GM12875 (cell line): ENCODE measurements around the gene AKAIN1.

ENCODE experiments used
- H3K4me3 ChIP-seq: one replicate; pipeline ENCODE4 v1.5.1; 2011; ENCODE audit warnings: low read depth, low read length, control low read depth
- CTCF ChIP-seq: IDR thresholded peaks from 2 replicates; pipeline ENCODE4 v1.5.1; 2011; ENCODE audit warnings: low read depth, mild to moderate bottlenecking, control low read depth, inconsistent platforms, low read length, moderate library complexity, borderline replicate concordance; ENCODE audit not compliant: insufficient read depth

AKAIN1 gene

GRCh38 chr18:5180254-5180653 lies 16.8 kb downstream of the AKAIN1 start:
- no peak for TF ChIP-seq CTCF
- no peak overlapping the region for H3K4me3 ChIP-seq

GRCh38 chr18:5178519-5178918 lies 18.5 kb downstream of the AKAIN1 start:
- no peak for TF ChIP-seq CTCF
- no peak overlapping the region for H3K4me3 ChIP-seq

GRCh38 chr18:5175378-5175777 lies 21.7 kb downstream of the AKAIN1 start:
- TF ChIP-seq CTCF = no peak
- H3K4me3 ChIP-seq = no peak overlapping the region

- TF ChIP-seq CTCF = no peak
- H3K4me3 ChIP-seq = no peak overlapping the region
Measured at GRCh38 chr18:5173646-5174045, 23.4 kb downstream of the AKAIN1 start.

DNA sequence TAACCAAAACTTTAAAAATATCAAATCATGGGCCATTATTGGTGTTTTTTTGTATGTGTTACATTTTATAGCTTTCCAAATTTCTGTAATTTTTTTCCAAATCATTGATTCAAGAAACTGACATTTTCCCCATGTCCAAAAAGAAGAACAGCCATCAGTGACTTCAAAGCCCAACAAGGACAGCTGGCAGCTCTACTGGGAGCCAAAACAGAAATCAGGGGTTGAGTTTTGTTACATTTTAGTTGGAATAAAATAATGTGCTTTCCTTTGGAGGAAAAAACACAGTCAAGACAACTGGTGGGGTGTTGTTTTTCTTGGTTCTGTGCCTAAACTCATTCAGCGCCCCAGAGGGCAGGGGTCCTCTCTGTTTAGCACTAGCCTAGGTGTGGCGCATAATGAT lies 23.8 kb downstream of the AKAIN1 start:
- no peak overlapping the region for H3K4me3 ChIP-seq
- no peak for TF ChIP-seq CTCF

GRCh38 chr18:5167831-5168230 lies 29.2 kb downstream of the AKAIN1 start:
- no peak for TF ChIP-seq CTCF
- H3K4me3 ChIP-seq = no peak overlapping the region

GRCh38 chr18:5166606-5167280 lies 30.3 kb downstream of the AKAIN1 start:
- H3K4me3 ChIP-seq = no peak overlapping the region
- no peak for TF ChIP-seq CTCF
